Midbrain (tissue), 1 donor: ENCODE measurements around the gene PLD4.

ENCODE experiments used
- DNase-seq: peaks from one replicate; lab custom pipeline; 2025; lab: John Stamatoyannopoulos, UW

The PLD4 gene

DNA sequence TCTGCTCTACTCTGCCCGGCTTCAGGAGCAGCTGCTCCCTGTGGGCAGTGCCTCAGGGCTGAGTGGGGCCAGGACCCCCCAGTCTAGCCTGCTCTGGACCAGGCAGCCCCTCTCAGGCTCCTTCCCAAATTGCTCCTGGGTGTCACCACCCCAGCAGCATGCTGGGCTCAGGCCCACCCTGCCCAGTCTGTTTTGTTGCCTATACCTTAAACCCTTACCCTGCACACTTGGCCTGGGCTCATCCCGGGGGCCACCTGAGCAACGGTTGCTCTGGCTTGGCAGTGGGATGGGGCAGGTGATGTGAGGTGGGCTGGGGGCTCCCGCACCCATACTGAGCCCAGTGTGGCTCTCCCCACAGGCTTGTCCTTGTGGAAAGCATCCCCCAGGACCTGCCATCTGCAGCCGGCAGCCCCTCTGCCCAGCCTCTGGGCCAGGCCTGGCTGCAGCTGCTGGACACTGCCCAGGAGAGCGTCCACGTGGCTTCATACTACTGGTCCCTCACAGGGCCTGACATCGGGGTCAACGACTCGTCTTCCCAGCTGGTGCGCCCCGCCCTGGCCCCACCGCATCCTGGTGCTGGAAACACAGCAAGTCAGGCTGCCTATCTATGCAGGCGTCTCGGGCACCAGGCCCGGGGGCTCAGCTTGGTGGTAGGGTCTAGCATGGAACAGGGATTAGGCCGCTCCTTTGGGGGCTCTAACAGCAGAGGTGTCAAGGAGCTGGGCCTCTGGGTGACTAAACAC, 3.9 kb downstream of the PLD4 start:
- no peak for DNase-seq

DNA sequence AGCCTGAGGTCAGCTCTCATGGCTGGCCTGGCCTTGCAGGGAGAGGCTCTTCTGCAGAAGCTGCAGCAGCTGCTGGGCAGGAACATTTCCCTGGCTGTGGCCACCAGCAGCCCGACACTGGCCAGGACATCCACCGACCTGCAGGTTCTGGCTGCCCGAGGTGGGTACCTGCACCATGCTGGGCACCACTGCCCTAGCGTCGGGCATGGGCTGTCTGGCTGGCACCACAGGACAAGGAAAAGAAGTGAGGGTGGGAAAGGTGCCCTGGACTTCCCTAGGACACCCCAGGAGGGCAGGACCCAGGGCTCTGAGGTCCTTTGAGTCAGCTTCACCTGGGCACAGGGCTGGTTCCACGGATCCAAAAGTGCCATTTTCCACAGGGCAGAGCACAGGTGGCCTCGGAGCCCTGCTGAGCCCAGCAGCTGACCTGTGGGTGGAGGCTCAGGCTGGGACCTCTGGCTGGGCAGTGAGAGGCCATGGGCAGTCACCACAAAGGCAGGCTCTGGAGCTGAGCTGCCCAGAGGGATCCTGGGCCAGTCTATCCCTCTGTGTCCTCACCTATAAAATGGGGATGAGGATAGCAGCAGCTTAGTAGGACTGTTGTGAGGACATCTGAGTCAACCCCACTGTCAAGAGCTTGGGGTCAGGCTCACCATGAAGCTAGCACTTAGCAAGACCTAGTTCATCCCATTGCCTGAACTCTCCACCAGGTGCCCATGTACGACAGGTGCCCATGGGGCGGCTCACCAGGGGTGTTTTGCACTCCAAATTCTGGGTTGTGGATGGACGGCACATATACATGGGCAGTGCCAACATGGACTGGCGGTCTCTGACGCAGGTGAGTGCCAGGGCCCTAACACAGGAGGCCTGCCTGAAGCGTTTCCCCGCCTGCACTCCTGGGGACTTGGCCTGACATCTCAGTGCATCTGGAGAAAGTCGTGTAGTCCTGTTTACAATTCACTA, 4.9 kb downstream of the PLD4 start:
- DNase-seq, result no peak

DNA sequence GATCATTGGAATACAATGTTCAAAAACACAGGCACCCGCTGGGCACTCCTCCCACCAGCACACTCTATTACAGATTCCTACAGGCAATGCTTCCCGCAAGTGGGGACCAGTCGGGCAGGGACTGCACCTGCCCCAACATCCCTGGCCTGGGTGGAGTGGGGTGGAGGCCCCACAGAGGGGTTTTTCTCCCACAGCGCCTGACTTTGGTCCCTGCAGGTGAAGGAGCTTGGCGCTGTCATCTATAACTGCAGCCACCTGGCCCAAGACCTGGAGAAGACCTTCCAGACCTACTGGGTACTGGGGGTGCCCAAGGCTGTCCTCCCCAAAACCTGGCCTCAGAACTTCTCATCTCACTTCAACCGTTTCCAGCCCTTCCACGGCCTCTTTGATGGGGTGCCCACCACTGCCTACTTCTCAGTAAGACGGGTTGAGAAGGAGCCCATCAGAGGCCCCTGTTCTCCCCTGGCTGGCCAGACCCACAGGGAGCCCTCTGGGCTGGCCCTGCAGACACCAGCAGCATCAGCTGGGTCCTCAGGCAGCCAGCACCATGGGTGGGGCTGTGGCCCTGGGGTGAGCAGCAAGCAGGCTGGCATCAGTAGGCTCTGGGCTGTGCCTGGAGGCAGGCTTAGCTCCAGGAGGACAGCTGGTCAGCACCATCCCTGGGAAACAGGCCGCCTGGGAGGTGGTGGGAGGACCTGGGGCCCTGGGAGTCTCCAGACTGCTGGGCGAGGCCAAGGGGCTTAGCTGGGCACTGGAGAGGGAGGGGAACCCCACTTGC, 6.0 kb downstream of the PLD4 start:
- DNase-seq, result no peak

DNA sequence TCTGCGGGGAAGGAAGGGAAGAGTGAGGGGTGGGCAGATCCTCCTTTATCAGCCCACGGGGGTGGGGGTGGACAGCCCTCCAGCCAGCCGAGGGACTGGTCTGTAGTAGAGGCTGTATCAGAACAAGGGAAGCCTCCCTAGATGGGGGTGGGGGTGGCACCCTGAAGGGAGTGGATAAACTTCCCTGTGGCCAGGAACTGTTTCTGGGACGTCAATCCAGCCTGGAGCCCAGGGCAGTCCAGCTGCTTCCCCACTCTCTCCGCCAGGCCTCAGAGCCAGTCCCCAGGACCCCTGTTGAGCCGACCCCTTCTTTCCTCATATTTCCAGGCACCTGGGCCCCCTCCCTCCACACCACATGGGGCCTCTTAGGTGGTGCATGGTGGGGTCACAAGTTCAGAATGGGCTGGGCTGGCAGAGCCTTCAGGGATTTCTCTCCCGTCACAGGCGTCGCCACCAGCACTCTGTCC, 6.7 kb downstream of the PLD4 start:
- no peak for DNase-seq

DNA sequence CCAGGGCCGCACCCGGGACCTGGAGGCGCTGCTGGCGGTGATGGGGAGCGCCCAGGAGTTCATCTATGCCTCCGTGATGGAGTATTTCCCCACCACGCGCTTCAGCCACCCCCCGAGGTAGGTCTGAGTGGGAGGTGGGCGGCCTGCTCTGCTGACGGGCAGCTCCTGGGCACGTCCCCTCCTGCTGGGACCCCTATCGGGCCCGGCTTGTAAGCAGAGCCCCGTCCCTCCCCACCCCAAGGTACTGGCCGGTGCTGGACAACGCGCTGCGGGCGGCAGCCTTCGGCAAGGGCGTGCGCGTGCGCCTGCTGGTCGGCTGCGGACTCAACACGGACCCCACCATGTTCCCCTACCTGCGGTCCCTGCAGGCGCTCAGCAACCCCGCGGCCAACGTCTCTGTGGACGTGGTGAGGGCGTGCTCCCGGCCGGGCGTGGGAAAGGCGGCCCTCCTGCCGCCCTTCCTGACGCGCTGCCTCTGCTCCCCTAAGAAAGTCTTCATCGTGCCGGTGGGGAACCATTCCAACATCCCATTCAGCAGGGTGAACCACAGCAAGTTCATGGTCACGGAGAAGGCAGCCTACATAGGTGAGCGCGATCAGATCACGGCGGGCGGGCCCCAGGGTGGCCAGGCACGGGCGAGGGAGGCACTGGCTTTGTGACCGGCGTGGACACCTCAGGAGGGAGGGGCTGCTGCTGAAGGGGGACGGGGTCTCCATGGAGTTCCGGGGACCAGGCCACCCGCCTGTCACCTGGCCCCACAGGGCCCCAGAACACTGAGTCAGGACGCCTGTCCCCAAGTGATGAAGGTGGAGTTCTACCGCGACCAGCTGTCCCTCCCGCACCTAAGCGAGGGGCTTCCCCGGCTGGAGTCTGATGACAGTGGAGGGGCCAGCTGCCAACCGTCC, 7.3 kb downstream of the PLD4 start:
- no peak for DNase-seq

DNA sequence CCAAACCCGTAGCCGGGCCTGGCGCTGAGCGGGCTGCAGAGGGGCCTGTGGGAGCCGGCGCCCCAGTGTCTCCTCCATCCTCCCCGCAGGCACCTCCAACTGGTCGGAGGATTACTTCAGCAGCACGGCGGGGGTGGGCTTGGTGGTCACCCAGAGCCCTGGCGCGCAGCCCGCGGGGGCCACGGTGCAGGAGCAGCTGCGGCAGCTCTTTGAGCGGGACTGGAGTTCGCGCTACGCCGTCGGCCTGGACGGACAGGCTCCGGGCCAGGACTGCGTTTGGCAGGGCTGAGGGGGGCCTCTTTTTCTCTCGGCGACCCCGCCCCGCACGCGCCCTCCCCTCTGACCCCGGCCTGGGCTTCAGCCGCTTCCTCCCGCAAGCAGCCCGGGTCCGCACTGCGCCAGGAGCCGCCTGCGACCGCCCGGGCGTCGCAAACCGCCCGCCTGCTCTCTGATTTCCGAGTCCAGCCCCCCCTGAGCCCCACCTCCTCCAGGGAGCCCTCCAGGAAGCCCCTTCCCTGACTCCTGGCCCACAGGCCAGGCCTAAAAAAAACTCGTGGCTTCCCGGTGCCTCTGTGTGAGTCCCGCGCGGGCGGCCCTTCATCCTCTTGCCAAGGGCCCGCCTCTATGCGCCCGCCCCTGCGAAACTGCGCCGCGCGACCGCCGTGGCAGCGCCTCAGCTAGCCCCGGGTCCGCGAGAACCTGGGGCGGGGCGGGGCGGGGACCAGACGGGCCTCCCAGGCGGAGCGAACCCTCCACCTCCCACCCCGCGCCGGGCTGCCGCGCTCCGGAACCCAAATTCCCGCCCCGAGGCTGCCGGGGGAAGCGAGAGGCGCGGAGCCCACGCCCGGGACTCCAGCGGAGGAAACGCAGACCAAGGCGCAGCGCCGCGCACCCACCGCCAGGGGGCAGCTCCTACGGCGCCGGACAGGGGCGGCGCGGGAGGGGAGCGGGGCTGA, 8.3 kb downstream of the PLD4 start:
- peak; percentile 57 for DNase-seq

DNA sequence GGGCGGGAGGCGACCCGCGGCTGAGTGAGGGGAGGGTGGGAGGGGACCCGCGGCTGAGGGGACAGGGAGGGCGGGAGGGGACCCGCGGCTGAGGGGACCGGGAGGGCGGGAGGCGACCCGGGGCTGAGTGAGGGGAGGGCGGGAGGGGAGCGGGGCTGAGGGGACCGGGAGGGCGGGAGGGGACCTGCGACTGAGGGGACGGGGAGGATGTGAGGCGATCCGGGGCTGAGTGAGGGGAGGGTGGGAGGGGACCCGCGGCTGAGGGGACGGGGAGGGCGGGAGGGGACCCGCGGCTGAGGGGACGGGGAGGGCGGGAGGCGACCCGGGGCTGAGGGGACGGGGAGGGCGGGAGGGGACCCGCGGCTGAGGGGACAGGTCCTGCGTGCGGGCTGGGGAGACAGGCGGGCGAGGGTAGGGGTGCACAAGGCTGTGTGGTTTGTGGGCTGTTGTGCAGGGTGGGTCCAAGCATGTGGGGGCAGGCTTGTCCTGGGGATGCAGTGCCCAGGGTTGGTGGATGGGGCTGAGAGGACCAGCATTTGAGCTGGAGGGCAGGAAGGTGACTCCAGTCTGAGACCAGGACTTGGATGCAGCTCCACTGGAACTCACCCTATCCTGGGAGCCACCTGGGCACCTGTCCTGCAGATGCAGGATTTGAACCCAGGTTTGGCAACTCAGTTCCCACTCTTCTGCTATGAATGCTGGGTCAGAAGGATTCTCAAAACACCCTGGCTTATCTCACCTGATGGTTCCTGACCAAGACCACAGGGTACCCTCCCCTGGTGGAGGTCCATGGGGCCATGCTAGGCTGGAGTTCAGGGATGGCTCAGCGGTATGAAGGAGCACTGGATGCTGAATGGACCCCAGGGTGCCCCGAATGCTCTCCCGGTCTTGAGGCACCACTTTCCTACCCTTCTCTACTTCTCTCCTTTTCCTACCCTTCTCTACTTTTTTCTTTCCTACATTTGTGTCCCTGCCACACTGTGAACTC, 9.4 kb downstream of the PLD4 start:
- DNase-seq, result no peak

DNA sequence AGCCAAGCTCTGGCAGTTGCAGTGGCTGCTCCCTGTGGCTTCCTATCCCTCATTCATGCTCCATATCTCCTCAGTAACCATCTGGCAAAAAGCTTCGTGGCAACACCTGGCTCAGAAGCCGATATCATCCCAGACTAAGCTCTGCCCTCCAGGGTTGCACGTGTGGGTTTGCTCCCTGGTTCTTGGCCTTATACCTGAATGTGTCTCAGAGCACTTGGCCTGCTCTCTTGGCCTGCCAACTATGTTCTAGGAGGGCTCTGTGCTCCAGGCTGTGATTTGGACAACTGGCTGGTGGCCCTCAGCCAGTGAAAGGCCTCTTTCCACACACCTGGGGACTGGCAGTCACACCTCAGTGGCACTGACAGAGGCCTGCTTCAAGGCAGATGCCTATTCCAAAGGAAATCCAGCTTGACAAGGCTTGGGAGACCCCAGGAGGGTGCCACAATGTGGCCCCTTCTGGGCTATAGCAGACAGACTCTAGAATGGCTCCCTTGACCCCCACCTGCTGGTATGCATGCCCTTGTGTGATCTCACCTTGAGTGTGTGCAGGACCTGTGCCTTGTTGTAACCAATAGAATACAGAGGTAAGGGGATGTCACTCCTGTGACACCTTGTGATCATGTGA, 10.5 kb downstream of the PLD4 start:
- no peak for DNase-seq

DNA sequence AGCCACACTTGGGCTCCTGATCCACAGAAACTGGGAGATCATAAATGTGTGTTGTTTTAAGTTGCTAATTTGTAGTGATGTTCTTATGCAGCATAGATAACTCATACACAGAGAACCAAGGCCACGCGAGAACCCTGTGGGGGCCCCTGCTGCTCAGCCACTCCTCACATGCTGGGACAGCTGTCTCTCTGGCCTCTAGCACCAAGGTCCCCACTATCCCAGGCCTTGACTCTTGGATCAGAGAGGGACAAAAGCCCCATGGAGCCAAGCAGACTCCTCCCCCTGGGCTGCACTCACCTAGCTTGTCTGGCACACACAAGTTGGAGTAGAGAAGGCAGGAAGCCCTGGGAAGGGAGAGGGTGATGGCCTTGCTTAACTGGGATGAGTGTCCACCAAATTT, 11.3 kb downstream of the PLD4 start:
- no peak for DNase-seq

DNA sequence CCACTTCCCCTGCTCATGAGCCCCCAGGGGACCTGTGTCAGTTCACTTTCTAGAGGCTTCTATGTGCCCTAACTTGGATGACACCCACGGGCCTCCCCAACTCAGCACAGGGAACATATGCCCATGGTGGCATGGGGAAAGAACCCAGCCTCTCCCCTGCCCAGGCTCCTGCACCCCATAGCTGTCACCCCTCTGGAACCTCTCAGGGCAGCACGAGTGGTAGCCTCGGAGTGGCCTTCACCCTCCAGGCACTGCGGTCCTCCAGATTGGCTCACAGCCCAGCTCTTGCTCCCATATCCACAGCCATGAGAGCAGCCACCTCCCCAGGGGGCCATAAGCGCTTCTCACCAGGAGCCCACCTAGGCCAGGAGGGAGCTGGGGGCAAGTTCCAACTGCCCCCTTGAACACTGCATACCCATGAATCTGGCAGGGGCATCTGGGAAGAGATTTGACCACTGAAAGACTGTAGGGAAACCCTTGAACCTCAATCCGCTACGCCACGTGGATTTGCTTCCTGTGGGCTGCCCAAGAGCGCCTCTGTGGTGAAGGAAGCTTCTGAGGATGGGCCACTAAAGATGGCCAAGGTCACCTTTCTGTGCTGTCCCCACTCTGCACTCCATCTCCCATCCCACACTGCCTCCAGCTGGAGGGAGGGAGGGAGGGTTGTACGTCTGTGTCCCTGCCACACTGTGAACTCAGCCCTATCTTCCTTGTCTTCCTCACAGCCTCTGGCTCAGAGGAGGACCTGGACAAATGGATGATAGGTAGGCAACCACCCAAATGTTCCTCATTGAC, 11.9 kb downstream of the PLD4 start:
- DNase-seq, result no peak

DNA sequence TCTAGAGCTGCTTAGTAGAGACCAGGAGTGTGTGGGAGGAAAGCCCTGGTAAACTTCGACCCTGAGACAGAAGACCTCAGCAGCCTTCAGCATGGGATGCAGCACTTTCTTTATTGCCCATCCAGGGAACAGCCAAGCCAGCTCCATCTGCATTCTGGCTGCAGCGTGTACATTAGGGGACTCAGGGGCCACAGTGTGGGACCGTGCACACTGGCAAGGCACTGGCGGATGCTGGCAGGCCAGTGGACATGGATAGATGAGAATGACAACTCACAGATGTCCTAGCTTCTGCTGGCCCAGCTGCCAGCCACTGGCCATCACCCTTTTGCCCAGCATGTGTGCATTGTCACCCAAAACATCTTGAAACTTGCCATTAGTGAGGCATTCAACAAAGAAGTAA, 12.5 kb downstream of the PLD4 start:
- no peak for DNase-seq

DNA sequence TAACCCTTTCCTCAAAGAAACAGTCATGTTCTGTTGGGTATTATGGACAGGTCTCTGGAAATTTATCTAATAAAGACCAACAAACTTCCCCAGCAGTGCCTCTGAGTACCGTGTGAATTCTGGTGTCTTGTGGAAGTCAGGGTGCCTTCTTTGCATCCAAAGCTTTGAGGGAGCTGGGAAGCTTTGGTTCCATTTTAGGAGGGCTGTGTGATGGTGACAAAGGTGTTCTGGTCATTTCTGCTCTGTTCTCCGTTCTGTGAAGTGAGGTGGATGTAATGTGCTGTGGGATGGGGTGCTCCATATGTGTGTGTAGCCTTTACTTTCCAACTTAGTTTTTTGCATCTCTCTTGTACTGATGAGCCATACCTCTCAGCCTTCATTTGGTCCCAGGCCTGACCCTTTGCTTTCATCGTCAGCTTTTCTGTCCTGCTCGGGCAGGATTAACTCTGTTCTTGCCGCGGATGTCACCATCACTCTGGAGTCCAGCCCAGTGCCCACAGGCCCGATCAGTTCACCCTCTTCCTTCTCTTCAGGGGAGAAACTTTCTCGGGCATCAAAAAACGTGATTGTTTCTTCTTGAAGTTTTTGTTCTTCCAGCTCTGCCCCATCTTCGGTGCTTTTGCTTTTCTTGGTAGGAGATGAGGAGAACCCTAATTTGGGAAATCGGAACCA, 13.2 kb downstream of the PLD4 start:
- DNase-seq, result no peak

DNA sequence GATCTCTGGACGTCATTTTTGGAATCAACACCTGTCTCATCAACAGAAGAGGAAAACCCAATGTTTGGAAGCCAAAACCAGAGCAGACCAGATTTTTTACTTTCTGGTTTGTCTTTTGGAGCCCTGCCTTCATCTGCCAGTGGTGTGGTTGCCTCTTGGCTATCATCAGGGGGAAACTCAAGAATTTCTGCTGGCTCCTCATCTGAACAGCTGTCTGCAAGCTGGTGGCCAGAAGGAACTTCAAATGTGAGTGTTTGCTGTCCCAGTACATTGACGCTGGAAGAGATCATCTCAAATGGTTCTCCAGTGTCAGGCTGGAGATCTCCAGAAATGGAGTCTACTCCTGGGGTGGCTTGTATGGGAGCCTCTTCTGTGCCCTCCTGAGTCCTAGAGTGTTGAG, 13.8 kb downstream of the PLD4 start:
- DNase-seq, result no peak

DNA sequence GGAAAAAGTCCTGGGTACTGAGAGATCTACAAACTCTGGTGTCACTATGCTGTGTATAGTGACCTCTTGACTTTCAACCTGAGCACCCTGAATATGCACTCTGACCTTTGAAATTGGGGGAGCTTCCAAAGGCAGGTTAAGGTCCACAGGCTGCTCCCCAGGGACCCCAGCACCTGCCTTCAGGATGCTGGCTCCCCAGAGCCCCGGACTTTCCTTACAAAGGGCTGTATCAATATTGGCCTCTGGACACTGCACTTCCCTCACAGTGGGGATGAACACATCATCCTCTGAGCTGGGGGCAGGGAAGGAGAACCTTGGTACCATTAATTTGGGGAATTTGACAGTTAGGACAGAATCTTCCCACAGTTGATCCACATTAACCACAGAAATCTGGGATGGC, 14.3 kb downstream of the PLD4 start:
- DNase-seq, result no peak

DNA sequence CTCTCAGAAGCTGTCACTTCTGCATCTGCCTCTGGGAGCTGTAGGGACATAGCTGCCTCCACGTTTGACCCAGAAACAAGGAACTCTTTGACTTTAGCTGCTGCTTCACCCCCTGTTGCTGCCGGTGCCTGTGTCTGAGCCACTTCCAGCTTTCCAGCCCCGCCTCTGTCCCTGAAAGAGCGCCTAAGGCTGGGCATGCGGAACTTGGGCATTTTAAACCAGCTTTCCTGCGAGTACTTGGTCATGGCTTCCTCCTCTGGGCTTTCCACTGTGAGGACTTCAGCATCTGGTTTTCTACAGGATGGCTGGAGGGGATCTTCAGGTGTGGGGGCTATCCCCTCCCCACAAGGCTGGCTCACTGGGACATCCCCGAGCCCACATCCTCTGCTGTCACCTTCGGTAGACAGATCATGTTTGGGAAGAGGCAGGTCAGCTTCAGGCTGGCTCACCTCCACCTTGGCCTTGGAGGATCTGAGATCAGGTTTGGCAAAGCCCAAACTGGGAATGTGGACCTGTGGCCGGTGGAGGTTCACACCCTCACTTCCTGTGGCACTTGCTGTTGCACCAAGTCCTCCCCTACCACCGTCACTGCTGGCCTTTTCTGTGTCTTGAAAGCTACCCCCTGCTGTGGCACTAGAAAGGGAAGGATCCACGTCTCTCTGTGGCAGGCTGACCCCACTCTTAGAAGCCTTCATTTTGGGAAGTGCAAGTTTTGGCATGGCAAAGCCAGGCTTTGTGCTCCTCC, 15.2 kb downstream of the PLD4 start:
- no peak for DNase-seq

DNA sequence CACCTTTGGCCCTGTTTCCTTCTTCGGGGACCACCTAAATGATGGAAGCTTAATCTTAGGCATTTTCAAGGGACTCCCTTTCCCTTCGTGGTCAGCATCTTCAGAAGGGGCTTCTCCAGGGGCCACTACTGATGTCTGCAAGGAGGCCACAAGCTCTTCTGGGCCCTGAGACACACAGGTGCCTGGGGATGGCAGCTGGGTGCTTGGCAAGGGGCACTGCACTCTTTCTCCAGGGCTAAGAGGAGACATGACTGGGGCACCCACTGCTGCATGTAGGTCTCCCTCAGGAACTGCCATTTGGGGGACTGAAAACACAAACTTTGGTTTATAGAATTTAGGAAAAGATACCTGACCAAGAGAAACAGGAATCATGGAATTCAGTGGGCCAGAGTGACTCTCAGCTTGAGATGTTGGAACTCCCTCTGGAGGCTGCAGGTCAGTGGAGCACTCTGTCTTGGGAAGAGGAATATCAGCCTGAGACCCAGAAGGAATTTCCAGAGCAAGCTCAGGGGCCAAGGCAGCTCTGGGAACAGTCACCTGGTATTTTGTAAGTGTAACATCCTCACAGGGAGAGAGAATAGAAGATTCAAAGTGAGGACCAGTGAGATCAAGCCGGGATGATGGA, 16.0 kb downstream of the PLD4 start:
- no peak for DNase-seq
